IPS-NIHi7 (cell line): ENCODE data around the gene TAS2R42.

ENCODE experiments used
- DNase-seq: peaks from one replicate; pipeline ENCODE4 v3.0.0; 2012; ENCODE audit warnings: mixed read lengths; ENCODE audit errors: extremely low spot score

Gene TAS2R42

GRCh38 chr12:11144297-11144696 lies 42.4 kb downstream of the TAS2R42 start:
- DNase-seq, result no peak

- no peak for DNase-seq
Measured at GRCh38 chr12:11143352-11143751, 43.4 kb downstream of the TAS2R42 start.

GRCh38 chr12:11136075-11136474 lies 50.7 kb downstream of the TAS2R42 start:
- no peak for DNase-seq
